Measurements from ENCODE around the gene KCNG3.

Gene KCNG3

GRCh38 chr2:42486145-42486906 lies 7.5 kb downstream of the KCNG3 start:
- DNase-seq, result no peak

- no peak for DNase-seq
Measured at GRCh38 chr2:42480402-42480801, 13.4 kb downstream of the KCNG3 start.

GRCh38 chr2:42474765-42475454 lies 18.9 kb downstream of the KCNG3 start:
- no peak for DNase-seq

- DNase-seq, result no peak
Measured at GRCh38 chr2:42470706-42471105, 23.1 kb downstream of the KCNG3 start.

- DNase-seq, result no peak
Measured at GRCh38 chr2:42464631-42465030, 29.2 kb downstream of the KCNG3 start.

GRCh38 chr2:42463570-42463969 lies 30.2 kb downstream of the KCNG3 start:
- DNase-seq, result no peak

GRCh38 chr2:42459296-42459695 lies 34.5 kb downstream of the KCNG3 start:
- no peak for DNase-seq

GRCh38 chr2:42458396-42458795 lies 35.4 kb downstream of the KCNG3 start:
- DNase-seq, result no peak

- DNase-seq, result no peak
Measured at GRCh38 chr2:42457011-42457410, 36.8 kb downstream of the KCNG3 start.

- no peak for DNase-seq
Measured at GRCh38 chr2:42456126-42456839, 37.5 kb downstream of the KCNG3 start.

GRCh38 chr2:42452545-42452944 lies 41.2 kb downstream of the KCNG3 start:
- DNase-seq, result no peak

- no peak for DNase-seq
Measured at GRCh38 chr2:42450136-42450535, 43.6 kb downstream of the KCNG3 start.

- no peak for DNase-seq
Measured at GRCh38 chr2:42449163-42450087, 44.4 kb downstream of the KCNG3 start.

- DNase-seq, result no peak
Measured at GRCh38 chr2:42448163-42448562, 45.6 kb downstream of the KCNG3 start.

- DNase-seq, result no peak
Measured at GRCh38 chr2:42446503-42447271, 47.1 kb downstream of the KCNG3 start.

- no peak for DNase-seq
Measured at GRCh38 chr2:42443718-42444399, 49.9 kb downstream of the KCNG3 start.

GRCh38 chr2:42442774-42443173 lies 51.0 kb downstream of the KCNG3 start:
- no peak for DNase-seq

- no peak for DNase-seq
Measured at GRCh38 chr2:42438685-42439084, 55.1 kb downstream of the KCNG3 start.

- no peak for DNase-seq
Measured at GRCh38 chr2:42436370-42436769, 57.4 kb downstream of the KCNG3 start.

GRCh38 chr2:42435628-42436027 lies 58.2 kb downstream of the KCNG3 start:
- DNase-seq, result no peak

GRCh38 chr2:42430188-42430587 lies 63.6 kb downstream of the KCNG3 start:
- DNase-seq, result no peak

Measured in bone marrow (tissue), 2 donors.